ENCODE results near the gene LTA4H.

LTA4H gene

DNA sequence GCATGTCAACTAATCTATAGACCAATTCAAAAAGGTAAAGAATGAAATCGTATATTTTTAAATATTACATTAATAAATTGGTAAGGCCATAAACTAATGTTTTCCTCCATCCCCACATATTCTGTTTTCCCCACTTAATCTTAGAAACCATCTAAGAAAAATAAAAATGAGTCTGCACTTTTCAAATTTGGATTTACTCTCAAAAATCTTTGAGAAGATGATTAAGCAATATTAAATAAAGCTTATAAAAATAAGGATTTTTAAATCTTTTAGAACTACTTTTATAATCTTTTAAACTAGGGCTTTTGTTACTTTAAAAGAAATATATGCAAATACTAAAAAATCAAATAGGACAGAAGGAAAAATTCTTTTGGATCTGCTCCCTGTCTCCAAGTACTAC lies 28.7 kb downstream of the LTA4H start:
- Histone ChIP-seq H3K27me3 (replicated peaks; ENCODE audit: control insufficient read depth, insufficient read depth, low read length) (no peaks in the 10 kb centered on the region), H3K36me3 (ENCODE audit: control insufficient read depth, insufficient read depth, low read length) (peaks cover 5% of the 10 kb centered on the region), H3K4me3 (replicated peaks; ENCODE audit: low read depth, low read length) (no peak overlapping the region)
- no peak for DNase-seq (ENCODE audit: extremely low read depth, insufficient read length)
- TF ChIP-seq, protein P1, sequence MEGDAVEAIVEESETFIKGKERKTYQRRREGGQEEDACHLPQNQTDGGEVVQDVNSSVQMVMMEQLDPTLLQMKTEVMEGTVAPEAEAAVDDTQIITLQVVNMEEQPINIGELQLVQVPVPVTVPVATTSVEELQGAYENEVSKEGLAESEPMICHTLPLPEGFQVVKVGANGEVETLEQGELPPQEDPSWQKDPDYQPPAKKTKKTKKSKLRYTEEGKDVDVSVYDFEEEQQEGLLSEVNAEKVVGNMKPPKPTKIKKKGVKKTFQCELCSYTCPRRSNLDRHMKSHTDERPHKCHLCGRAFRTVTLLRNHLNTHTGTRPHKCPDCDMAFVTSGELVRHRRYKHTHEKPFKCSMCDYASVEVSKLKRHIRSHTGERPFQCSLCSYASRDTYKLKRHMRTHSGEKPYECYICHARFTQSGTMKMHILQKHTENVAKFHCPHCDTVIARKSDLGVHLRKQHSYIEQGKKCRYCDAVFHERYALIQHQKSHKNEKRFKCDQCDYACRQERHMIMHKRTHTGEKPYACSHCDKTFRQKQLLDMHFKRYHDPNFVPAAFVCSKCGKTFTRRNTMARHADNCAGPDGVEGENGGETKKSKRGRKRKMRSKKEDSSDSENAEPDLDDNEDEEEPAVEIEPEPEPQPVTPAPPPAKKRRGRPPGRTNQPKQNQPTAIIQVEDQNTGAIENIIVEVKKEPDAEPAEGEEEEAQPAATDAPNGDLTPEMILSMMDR (IDR thresholded peaks at IDR 0.05; ENCODE audit: insufficient read depth, low read length, poor library complexity, severe bottlenecking), result no peak

DNA sequence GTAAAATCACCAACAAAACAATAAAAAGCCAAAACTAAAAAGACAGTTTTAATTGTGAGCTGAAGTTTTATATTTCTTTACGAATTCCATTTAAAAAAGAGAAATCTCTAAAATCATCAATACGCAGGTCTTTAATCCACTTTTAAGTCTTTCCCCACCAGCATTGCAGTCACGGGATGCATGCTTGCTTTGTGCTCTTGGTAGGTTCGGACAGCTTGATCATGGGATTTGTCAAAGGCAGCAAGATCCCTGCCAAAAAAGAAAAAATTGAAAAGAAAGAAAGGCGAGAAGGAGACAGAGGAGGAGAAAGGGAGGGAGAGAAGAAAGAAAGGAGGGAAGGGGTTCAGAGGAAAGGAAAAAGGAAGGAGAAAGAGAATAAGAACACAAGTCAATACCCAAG lies 34.5 kb downstream of the LTA4H start:
- TF ChIP-seq, protein P1 (IDR thresholded peaks at IDR 0.05; ENCODE audit: insufficient read depth, low read length, poor library complexity, severe bottlenecking), result no peak
- no peak overlapping the region for H3K4me3 ChIP-seq (replicated peaks; ENCODE audit: low read depth, low read length)

DNA sequence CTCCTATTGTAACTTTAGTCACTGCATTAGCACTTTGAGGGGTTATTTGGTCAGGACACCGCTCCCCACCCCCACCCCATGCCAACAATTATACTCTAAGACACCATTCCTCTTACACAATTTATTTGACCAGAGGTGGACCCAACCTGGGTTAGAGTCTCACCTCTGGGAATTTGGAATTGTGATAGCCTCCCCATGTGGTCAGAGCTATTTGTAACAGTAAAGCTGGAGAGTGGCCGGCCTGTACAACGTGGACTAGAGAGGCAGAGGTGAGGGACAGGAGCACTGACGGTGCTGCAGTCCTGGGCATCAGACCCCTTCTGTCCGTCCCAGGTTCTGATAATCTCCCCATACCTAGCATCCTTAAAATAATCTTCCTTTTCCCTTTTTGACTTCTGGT lies 35.9 kb downstream of the LTA4H start:
- TF ChIP-seq, protein P1 (IDR thresholded peaks at IDR 0.05; ENCODE audit: insufficient read depth, low read length, poor library complexity, severe bottlenecking), result no peak
- Histone ChIP-seq H3K4me3 (replicated peaks; ENCODE audit: low read depth, low read length) (no peak overlapping the region), H3K27me3 (replicated peaks; ENCODE audit: control insufficient read depth, insufficient read depth, low read length) (no peaks in the 10 kb centered on the region; the same call in 1 of the 2 replicates), H3K36me3 (ENCODE audit: control insufficient read depth, insufficient read depth, low read length) (peaks cover 1% of the 10 kb centered on the region)
- no peak for DNase-seq (ENCODE audit: extremely low read depth, insufficient read length)

More for the DNA sequence above, 34.5 kb downstream of the LTA4H start:
- no peak for DNase-seq (ENCODE audit: extremely low read depth, insufficient read length)
- Histone ChIP-seq H3K36me3 (ENCODE audit: control insufficient read depth, insufficient read depth, low read length) (peaks cover 3% of the 10 kb centered on the region), H3K27me3 (replicated peaks; ENCODE audit: control insufficient read depth, insufficient read depth, low read length) (no peaks in the 10 kb centered on the region; the same call in 1 of the 2 replicates)

DNA sequence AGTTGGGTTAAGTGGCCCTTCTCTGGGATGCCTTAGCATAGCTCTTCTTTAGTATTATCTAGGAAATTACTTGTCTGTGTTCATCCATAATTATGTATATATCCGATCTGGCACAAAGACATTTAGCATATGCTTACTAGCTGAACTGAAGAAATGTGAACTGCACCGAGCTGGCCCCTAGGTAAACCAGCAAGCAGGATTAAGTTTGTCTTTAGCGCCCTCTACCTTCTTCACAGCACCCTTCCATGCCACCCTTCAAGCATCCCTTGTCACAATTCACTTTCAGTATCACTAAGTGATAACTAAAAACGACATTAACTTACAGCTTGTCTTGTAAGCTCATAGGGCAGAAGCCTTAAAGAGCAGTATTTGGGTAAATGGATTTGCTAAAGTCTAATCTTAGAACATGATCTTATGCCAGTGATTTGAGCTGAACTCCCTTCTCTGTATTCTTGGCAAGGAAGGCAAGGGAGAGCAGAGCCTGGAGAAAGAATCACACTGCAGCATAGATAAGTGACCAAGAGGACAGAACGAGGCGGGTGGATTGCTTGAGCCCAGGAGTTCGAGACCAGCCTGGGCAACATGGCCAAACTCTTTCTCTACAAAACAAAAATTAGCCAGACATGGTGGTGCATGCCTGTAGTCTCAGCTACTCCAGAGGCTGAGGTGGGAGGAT lies 36.6 kb downstream of the LTA4H start:
- H3K27me3 ChIP-seq (replicated peaks; ENCODE audit: control insufficient read depth, insufficient read depth, low read length), result no peaks in the 10 kb centered on the region; the same call in 1 of the 2 replicates

DNA sequence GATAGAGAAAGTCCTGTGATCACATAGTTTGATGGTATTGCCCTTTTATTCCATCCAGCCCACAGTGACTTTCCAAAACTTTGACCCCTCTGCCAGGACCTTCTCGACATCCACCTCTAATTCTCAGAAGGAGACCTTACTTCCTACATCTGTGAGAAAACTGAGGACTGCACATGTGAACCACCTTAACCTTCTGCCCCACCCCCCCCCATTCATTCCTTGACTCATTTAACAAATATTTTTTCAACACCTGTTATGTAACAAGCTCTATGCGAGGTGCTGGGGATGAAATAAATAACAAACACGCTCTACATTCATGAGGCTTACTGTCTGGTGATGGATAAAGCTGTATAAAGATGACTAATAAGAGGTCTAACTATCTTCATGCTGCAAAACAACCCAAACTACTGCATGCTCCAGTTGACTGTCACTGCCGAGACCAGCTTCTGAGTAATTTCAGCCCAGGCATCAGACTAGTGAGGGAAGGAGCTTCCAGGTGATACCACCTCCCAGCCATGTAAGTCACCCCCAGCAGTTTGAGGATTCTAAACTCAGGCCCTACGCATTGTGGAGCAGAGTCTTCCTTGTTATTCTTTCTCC lies 37.4 kb downstream of the LTA4H start:
- DNase-seq (ENCODE audit: extremely low read depth, insufficient read length), result no peak
- no peaks in the 10 kb centered on the region; the same call in 1 of the 2 replicates for H3K27me3 ChIP-seq (replicated peaks; ENCODE audit: control insufficient read depth, insufficient read depth, low read length)
- TF ChIP-seq, protein P1 (IDR thresholded peaks at IDR 0.05; ENCODE audit: insufficient read depth, low read length, poor library complexity, severe bottlenecking), result no peak
- H3K4me3 ChIP-seq (replicated peaks; ENCODE audit: low read depth, low read length), result no peak overlapping the region
- no peaks in the 10 kb centered on the region for H3K36me3 ChIP-seq (ENCODE audit: control insufficient read depth, insufficient read depth, low read length)

More for the DNA sequence above, 36.6 kb downstream of the LTA4H start:
- TF ChIP-seq, protein P1 (IDR thresholded peaks at IDR 0.05; ENCODE audit: insufficient read depth, low read length, poor library complexity, severe bottlenecking), result peak; percentile 73
- Histone ChIP-seq H3K36me3 (ENCODE audit: control insufficient read depth, insufficient read depth, low read length) (no peaks in the 10 kb centered on the region), H3K4me3 (replicated peaks; ENCODE audit: low read depth, low read length) (no peak overlapping the region)
- peak; percentile 16 for DNase-seq (ENCODE audit: extremely low read depth, insufficient read length)
